H9 (cell line): ENCODE results near the gene CD4. TPM values are rescaled to one million over a fixed set of nuclear protein-coding genes. Genes with fewer than 3 reads are reported as not detected.

Source experiments
- DNase-seq: peaks from one replicate; pipeline ENCODE4 v3.0.0-alpha.2; 2017
- H2AFZ ChIP-seq: one replicate; pipeline ENCODE4 v1.6.1; 2013; ENCODE audit warnings: mild to moderate bottlenecking, low read length, control low read depth, moderate library complexity
- H2AK5ac ChIP-seq: 2 replicates; pipeline ENCODE4 v1.6.1; 2013; ENCODE audit warnings: low read length, control low read depth, mixed read lengths; ENCODE audit not compliant: insufficient read length
- H2BK120ac ChIP-seq: one replicate; pipeline ENCODE4 v1.6.1; 2013; ENCODE audit warnings: low read depth, mild to moderate bottlenecking, low read length, control low read depth, inconsistent platforms; ENCODE audit not compliant: poor library complexity, severe bottlenecking
- H2BK12ac ChIP-seq: 2 replicates; pipeline ENCODE4 v1.6.1; 2013; ENCODE audit warnings: low read length, control low read depth, mixed read lengths, low read depth; ENCODE audit not compliant: insufficient read length
- H2BK15ac ChIP-seq: 2 replicates; pipeline ENCODE4 v1.6.1; 2013; ENCODE audit warnings: low read depth, low read length, control low read depth
- H2BK20ac ChIP-seq: one replicate; pipeline ENCODE4 v1.6.1; 2013; ENCODE audit warnings: low read depth, mild to moderate bottlenecking, low read length, control low read depth, inconsistent platforms; ENCODE audit not compliant: poor library complexity, severe bottlenecking
- H2BK5ac ChIP-seq: 2 replicates; pipeline ENCODE4 v1.6.1; 2013; ENCODE audit warnings: low read length, control low read depth, mixed read lengths; ENCODE audit not compliant: insufficient read length
- H3K14ac ChIP-seq: 2 replicates; pipeline ENCODE4 v1.6.1; 2013; ENCODE audit warnings: low read length, control low read depth; ENCODE audit not compliant: insufficient read depth
- H3K18ac ChIP-seq: 2 replicates; pipeline ENCODE4 v1.6.1; 2013; ENCODE audit warnings: low read depth, mild to moderate bottlenecking, mixed read lengths, low read length, control low read depth; ENCODE audit not compliant: insufficient read length
- H3K23ac ChIP-seq: 2 replicates; pipeline ENCODE4 v1.6.1; 2013; ENCODE audit warnings: low read length, control low read depth, mixed read lengths, low read depth; ENCODE audit not compliant: insufficient read length
- H3K23me2 ChIP-seq: 2 replicates; pipeline ENCODE4 v1.6.1; 2013; ENCODE audit warnings: low read depth, mild to moderate bottlenecking, mixed read lengths, low read length, control low read depth; ENCODE audit not compliant: insufficient read length, poor library complexity, severe bottlenecking
- H3K27ac ChIP-seq: 2 replicates; pipeline ENCODE4 v1.5.1; 2013; ENCODE audit warnings: low read length, control low read depth, mixed read lengths, low read depth; ENCODE audit not compliant: insufficient read length
- H3K27me3 ChIP-seq: 2 replicates; pipeline ENCODE4 v1.6.1; 2013; ENCODE audit warnings: low read length, control low read depth, inconsistent platforms; ENCODE audit not compliant: insufficient read depth
- H3K4ac ChIP-seq: 2 replicates; pipeline ENCODE4 v1.6.1; 2013; ENCODE audit warnings: low read depth, mild to moderate bottlenecking, control low read depth, inconsistent platforms, low read length, moderate library complexity
- H3K4me1 ChIP-seq: 2 replicates; pipeline ENCODE4 v1.6.1; 2013; ENCODE audit warnings: low read length, control low read depth, inconsistent platforms; ENCODE audit not compliant: insufficient read depth
- H3K4me2 ChIP-seq: 2 replicates; pipeline ENCODE4 v1.6.1; 2013; ENCODE audit warnings: low read length, control low read depth, mixed read lengths; ENCODE audit not compliant: insufficient read length, insufficient read depth
- H3K56ac ChIP-seq: 2 replicates; pipeline ENCODE4 v1.6.1; 2013; ENCODE audit warnings: low read depth, mild to moderate bottlenecking, mixed read lengths, low read length, control low read depth; ENCODE audit not compliant: insufficient read length
- H3K79me1 ChIP-seq: 2 replicates; pipeline ENCODE4 v1.6.1; 2013; ENCODE audit warnings: low read depth, mild to moderate bottlenecking, moderate library complexity, low read length, control low read depth, inconsistent platforms; ENCODE audit not compliant: insufficient read depth, poor library complexity, severe bottlenecking
- H3K79me2 ChIP-seq: 2 replicates; pipeline ENCODE4 v1.6.1; 2013; ENCODE audit warnings: low read length, control low read depth, inconsistent platforms; ENCODE audit not compliant: insufficient read depth
- H3K9ac ChIP-seq: 2 replicates; pipeline ENCODE4 v1.6.1; 2013; ENCODE audit warnings: low read length, control low read depth, mixed read lengths; ENCODE audit not compliant: insufficient read length; ENCODE audit errors: extremely low read depth
- H3K9me3 ChIP-seq: one replicate; pipeline ENCODE4 v1.6.1; 2013; ENCODE audit warnings: low read depth, low read length, inconsistent platforms; ENCODE audit not compliant: control insufficient read depth
- H3T11ph ChIP-seq: one replicate; pipeline ENCODE4 v1.6.1; 2013; ENCODE audit warnings: mild to moderate bottlenecking, low read length, control low read depth, inconsistent platforms
- H4K20me1 ChIP-seq: one replicate; pipeline ENCODE4 v1.6.1; 2013; ENCODE audit not compliant: control insufficient read depth, insufficient read length, insufficient read depth
- H4K5ac ChIP-seq: 2 replicates; pipeline ENCODE4 v1.6.1; 2013; ENCODE audit warnings: low read depth, mild to moderate bottlenecking, mixed read lengths, low read length, control low read depth; ENCODE audit not compliant: insufficient read length
- H4K8ac ChIP-seq: replicated peaks from 2 replicates; pipeline ENCODE4 v1.6.1; 2013; ENCODE audit warnings: low read length, control low read depth, mixed read lengths, low read depth; ENCODE audit not compliant: insufficient read length
- H4K91ac ChIP-seq: 2 replicates; pipeline ENCODE4 v1.6.1; 2013; ENCODE audit warnings: low read depth, mild to moderate bottlenecking, moderate library complexity, mixed read lengths, low read length, control low read depth; ENCODE audit not compliant: insufficient read length
- H3K27ac Mint-ChIP-seq, 3 experiments: 2 replicates in 2 of 3; 3 replicates in 1 of 3; pipeline ENCODE4 v1.8.0; 2020 to 2021; ENCODE audit warnings: mixed read lengths in 3 of 3, mild to moderate bottlenecking in 1 of 3, moderate library complexity in 1 of 3
- H3K27me3 Mint-ChIP-seq: 2 replicates; pipeline ENCODE4 v1.8.0; 2021; ENCODE audit warnings: low read depth, mild to moderate bottlenecking, moderate library complexity, mixed read lengths
- H3K36me3 Mint-ChIP-seq, 3 experiments: 2 replicates in 2 of 3; 3 replicates in 1 of 3; pipeline ENCODE4 v1.8.0; 2020 to 2021; ENCODE audit warnings: low read depth in 3 of 3, mixed read lengths in 3 of 3; ENCODE audit not compliant: insufficient read depth in 1 of 3
- H3K4me1 Mint-ChIP-seq, 2 experiments: 2 replicates each; pipeline ENCODE4 v1.8.0; 2020; ENCODE audit warnings: mixed read lengths in 2 of 2
- H3K4me3 Mint-ChIP-seq, 2 experiments: 2 replicates in 1 of 2; 3 replicates in 1 of 2; pipeline ENCODE4 v1.8.0; 2020 to 2021; ENCODE audit warnings: mild to moderate bottlenecking in 2 of 2, mixed read lengths in 2 of 2, moderate library complexity in 1 of 2
- H3K9me3 Mint-ChIP-seq, 2 experiments: 2 replicates in 1 of 2; 3 replicates in 1 of 2; pipeline ENCODE4 v1.8.0; 2020; ENCODE audit warnings: mild to moderate bottlenecking in 2 of 2, mixed read lengths in 2 of 2, moderate library complexity in 1 of 2
- CTCF ChIP-seq: fragments of 200-600 bp; sonication (generic); conservative IDR thresholded peaks from 3 replicates; pipeline ENCODE4 v1.8.0; 2021; ENCODE audit warnings: antibody characterized with exemption, mild to moderate bottlenecking
- WGBS: extraction: QIAGEN DNeasy Blood & Tissue Kit; methylation state at CpG from one replicate; pipeline ENCODE4 v1.1.7; 2013; ENCODE audit warnings: missing lambda C conversion rate, low lambda C conversion rate, mixed read lengths; ENCODE audit not compliant: insufficient read length; ENCODE audit errors: extremely low coverage; 5-methylcytosine and 5-hydroxymethylcytosine counted together
- total RNA-seq: library from RNA; stranded (reverse); gene quantifications from 2 replicates; pipeline ENCODE4 v1.2.1, GENCODE V29; 2021

The CD4 gene
- total RNA-seq, 1 experiment from 2014 or later: 1.1 TPM

DNA sequence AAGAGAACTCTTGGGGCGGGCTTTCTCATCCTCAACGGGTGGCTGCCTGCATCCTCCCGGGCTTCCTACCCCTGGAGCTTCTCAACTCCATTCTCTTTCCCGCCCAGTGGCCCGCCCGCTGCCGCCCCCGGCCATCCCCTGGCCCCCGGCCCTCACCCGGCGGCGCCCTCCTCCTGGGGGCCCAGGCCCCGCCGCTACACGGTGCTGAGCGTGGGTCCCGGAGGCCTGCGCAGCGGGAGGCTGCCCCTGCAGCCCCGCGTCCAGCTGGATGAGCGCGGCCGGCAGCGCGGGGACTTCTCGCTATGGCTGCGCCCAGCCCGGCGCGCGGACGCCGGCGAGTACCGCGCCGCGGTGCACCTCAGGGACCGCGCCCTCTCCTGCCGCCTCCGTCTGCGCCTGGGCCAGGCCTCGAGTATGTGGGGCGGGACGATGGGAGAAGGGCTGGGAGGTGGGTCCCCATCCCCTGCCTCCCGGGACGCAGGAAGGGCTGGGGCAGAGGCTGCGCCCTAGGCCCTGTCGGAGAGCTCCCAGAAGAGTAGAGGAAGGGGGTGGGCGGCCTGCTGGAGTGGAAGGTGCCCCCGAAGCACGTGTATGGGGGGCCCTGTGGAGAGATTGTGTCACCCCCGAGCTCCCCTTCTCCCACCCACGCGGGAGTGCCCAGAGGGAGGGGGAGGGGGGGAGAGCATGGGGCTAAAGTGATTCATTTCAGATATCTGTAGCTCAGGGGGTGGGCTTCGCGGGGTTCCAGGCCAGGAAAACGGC lies 15.6 kb upstream of the CD4 start:
- no peak overlapping the region for H3K18ac ChIP-seq
- no peaks in the 10 kb centered on the region for H3K79me2 ChIP-seq
- H2BK15ac ChIP-seq: no peak overlapping the region
- H2AFZ ChIP-seq: no peak overlapping the region
- no peaks in the 10 kb centered on the region for H4K20me1 ChIP-seq
- peak overlapping the region in 1 of 3 experiments; percentile 53; a peak in 1 of 7 replicates for H3K27ac Mint-ChIP-seq
- no peak overlapping the region for H2BK12ac ChIP-seq
- no peaks in the 10 kb centered on the region for H3K79me1 ChIP-seq
- H3K9me3 ChIP-seq: no peaks in the 10 kb centered on the region
- no peak overlapping the region for H3K23ac ChIP-seq
- peaks cover 47% of the 10 kb centered on the region for H3K27me3 Mint-ChIP-seq
- peak overlapping the region; percentile 34 to 74 for H3K4me3 Mint-ChIP-seq
- H3T11ph ChIP-seq: no peak overlapping the region
- no peak overlapping the region for H2AK5ac ChIP-seq
- H2BK20ac ChIP-seq: no peak overlapping the region
- H2BK5ac ChIP-seq: no peak overlapping the region
- H4K5ac ChIP-seq: no peak overlapping the region
- H3K56ac ChIP-seq: no peak overlapping the region
- peaks cover 23 to 48% (median 48%) of the 10 kb centered on the region in 3 experiments for H3K36me3 Mint-ChIP-seq
- WGBS: no CpG with 5 or more reads among the region's 60 CpGs
- peaks cover 5% of the 10 kb centered on the region; the same call in 1 of the 2 replicates for H3K27me3 ChIP-seq
- H3K14ac ChIP-seq: no peak overlapping the region; the same call in 1 of the 2 replicates
- peaks cover 0 to 3% of the 10 kb centered on the region in 2 experiments; a peak in 2 of 5 replicates for H3K9me3 Mint-ChIP-seq
- H3K4me1 Mint-ChIP-seq: peaks cover 47 to 74% of the 10 kb centered on the region in 2 experiments
- no peak overlapping the region for H3K9ac ChIP-seq
- no peak for TF ChIP-seq CTCF
- H2BK120ac ChIP-seq: no peak overlapping the region
- no peak overlapping the region for H4K91ac ChIP-seq
- DNase-seq: no peak
- H4K8ac ChIP-seq: no peak overlapping the region
- H3K27ac ChIP-seq: no peak overlapping the region
- no peak overlapping the region for H3K4ac ChIP-seq
- H3K4me1 ChIP-seq: peaks cover 3% of the 10 kb centered on the region; the same call in 1 of the 2 replicates
- H3K23me2 ChIP-seq: peaks cover 20% of the 10 kb centered on the region
- peak overlapping the region; percentile 13 for H3K4me2 ChIP-seq
